AG10803 (cell line): ENCODE data around the gene BTC.

Source experiments
- DNase-seq: peaks from one replicate; pipeline ENCODE4 v3.0.0; 2010; ENCODE audit warnings: low read depth
- H3K4me3 ChIP-seq: 2 replicates; pipeline ENCODE4 v1.5.1; 2011; ENCODE audit warnings: mild to moderate bottlenecking, low read length, control low read depth
- TF ChIP-seq, protein P1 (sequence below): conservative IDR thresholded peaks from 2 replicates; pipeline ENCODE4 v1.5.1; 2011; ENCODE audit warnings: mild to moderate bottlenecking, low read length, control low read depth, inconsistent platforms

The BTC gene

DNA sequence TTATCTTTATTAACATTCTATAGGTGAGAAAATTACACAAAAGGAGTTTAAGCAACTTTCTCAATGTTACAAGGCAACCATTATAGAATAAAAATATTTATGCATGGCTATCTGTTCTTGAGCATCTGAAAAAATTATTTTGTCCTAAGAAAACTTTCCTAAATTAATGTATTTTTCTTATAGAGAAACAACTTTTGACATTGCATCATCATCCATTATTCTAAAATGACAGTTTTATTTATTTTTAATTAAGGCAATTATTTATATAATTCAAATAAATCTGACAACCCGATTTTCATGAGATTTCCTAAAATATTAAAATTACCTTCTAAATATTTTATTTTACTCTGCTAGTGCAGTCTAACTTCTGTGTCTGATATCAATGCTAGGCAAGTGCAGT is 4.8 kb downstream of the BTC start:
- no peak for DNase-seq
- no peak overlapping the region for H3K4me3 ChIP-seq
- TF ChIP-seq, protein P1, sequence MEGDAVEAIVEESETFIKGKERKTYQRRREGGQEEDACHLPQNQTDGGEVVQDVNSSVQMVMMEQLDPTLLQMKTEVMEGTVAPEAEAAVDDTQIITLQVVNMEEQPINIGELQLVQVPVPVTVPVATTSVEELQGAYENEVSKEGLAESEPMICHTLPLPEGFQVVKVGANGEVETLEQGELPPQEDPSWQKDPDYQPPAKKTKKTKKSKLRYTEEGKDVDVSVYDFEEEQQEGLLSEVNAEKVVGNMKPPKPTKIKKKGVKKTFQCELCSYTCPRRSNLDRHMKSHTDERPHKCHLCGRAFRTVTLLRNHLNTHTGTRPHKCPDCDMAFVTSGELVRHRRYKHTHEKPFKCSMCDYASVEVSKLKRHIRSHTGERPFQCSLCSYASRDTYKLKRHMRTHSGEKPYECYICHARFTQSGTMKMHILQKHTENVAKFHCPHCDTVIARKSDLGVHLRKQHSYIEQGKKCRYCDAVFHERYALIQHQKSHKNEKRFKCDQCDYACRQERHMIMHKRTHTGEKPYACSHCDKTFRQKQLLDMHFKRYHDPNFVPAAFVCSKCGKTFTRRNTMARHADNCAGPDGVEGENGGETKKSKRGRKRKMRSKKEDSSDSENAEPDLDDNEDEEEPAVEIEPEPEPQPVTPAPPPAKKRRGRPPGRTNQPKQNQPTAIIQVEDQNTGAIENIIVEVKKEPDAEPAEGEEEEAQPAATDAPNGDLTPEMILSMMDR: no peak

DNA sequence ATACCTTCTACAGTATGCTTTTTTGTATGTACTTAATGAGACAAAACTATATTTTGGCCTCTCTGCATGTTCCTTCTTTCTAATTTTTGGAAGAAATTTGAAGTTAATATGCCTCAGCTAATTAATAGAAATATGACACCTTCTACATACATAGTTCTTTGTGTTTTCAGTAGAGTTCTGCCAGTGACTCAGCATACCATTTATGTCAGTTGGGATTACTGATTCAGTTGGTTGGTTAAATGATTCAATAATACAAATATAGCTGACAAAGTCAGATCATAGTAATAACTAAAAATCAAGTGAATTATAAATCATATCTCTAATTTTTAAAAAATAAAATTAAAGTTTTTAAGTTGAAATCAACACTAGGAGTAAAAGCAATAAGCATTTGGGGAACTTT is 16.8 kb downstream of the BTC start:
- TF ChIP-seq, protein P1: no peak
- H3K4me3 ChIP-seq: no peak overlapping the region
- no peak for DNase-seq

DNA sequence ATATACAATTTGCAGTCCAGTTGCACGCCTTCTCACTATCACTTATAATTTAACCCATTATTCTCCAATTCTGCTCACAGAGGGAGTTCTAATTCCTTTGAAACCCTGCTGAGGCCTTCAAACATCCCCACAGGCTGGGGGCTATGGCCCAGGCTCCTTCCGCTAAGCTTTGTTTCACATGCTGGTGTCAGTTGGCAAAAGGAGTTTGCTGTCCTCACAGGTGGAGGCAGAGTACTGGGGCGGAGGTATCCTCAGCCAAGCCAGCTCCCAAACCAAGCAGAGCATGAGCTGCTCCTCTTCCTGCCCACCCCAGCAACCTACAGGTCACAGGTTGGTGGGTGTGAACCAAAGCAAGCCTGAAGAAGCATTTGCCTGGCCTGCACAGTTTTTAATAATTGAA is 21.5 kb downstream of the BTC start:
- H3K4me3 ChIP-seq: no peak overlapping the region
- no peak for DNase-seq
- TF ChIP-seq, protein P1: no peak

DNA sequence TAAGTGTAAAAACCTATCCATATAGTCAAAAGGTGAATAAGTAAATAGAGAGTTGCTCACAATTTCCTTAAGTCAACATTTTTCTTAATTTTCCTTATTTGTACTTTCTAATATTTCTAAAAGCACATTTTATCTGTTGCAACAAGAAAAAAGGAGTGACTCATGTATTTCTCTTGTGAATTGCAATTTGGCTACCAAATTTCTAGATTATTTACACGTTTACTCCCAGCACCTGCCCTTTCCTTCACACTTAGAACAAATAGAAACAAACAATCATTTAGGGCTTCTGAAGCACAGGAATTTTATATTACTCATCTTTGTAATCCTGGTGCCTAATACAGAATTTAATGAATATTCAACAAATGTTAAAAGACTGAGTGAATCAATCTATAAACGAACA is 22.2 kb downstream of the BTC start:
- DNase-seq: no peak
- TF ChIP-seq, protein P1: no peak
- H3K4me3 ChIP-seq: no peak overlapping the region

DNA sequence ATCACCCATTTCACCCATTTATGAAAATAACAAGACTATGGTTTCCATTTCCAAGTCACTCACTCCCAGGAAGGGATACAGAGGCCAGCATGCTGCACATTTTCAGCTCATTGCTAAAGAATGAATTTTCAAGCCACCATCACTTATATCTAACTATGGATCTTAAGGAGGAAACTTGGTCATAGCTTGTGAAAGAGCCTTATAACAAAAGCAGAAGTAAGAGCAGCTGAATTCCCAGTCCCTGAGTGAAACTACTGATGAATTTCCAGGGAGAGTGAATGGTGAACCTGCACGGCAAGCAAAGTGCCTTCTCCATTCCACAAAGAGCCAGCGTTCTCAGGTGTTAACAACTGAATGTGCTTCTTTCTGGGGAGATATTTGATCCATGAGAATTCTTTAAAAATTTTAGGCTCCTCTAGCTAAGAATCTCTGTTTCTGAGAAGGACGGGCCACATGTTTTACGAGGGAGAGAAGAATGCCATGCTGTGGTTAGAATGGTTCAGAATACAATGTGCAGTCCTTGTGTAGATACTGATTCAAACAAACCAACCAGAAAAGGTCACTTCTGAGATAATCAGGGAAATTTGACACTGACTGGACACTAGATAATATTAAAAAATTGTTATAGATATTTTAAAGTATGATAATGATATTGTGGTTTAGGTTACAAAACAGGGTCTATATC is 24.0 kb downstream of the BTC start:
- TF ChIP-seq, protein P1: no peak
- no peak for DNase-seq
- H3K4me3 ChIP-seq: no peak overlapping the region

DNA sequence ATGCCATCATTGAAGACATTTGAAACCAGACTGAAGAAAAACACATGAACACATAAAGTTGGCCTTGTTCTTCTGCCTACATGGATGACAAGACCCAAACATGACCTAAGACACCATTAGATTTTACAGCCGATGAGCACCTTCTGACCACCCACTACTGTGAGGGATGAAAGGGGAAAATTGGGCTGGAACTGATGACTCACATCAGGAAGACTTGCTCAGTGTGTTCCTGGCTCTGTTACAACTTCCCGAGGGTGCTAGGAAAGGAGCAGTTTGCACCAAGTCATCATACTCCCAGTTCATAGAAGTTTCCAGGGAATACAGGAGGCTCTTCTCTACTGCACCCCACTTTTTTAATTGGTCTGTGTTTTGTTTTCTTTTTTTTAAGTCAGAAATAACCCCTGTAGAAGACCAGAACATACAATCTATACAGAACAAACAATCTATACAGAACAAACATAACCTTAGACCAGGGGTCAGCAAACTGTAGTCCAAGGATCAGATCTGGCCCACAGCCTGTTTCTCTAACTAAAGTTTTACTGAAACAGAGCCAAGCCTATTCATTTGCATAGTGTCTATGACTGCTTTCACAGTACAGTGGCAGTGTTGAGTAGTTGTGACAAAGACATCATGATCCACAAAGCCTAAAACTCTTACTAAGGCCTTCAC is 25.3 kb downstream of the BTC start:
- H3K4me3 ChIP-seq: no peak overlapping the region
- DNase-seq: no peak

More for the DNA sequence above, 25.3 kb downstream of the BTC start:
- TF ChIP-seq, protein P1: no peak
